CD4-positive, alpha-beta T cell treated with Interferon alpha-2 for 1 hour (primary cell): ENCODE data around the gene VAMP8.
"Not testable (repeated sequence)": the region's sequence is repeated elsewhere in the genome, so short reads cannot be mapped to it uniquely, and the experiment has no call there.

Experiments used
- DNase-seq, 2 donors: peaks; one replicate each; pipeline ENCODE4 v3.0.0-alpha.2; 2020 to 2022

VAMP8 gene

DNA sequence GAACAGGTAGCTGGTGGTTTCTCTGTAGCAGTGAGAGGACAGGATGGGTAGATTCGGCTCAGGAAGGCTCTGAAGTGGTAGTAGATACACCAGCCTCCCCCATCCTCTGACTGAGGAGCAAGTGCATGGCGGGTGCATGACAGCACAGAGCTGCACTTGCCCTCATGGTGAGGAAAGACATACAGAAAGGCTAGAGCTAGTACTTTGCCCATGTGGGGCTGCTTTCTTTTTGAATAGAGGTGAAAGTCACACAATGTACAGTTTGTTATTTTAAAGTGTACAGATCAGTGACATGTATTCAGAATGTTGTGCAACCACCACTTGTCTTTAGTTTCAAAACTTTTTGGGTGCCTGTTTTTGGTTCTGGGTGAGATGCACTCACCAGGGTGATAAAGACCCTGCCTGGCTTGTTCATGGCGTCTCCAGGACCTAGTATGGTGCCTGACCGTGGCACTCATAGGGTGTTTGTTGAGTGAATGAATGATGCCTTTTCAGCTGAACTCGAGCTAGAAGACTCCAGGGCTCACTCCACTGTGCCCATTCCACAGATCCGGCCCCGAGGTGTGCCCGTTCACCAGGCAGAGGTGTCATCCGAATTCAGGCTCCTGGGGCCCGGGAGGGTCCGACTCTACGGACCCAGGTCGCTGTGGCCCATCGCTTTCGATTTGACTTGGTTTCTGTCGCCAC, 6.4 kb downstream of the VAMP8 start:
- DNase-seq = peak in 1 of 2 donors; percentile 47

DNA sequence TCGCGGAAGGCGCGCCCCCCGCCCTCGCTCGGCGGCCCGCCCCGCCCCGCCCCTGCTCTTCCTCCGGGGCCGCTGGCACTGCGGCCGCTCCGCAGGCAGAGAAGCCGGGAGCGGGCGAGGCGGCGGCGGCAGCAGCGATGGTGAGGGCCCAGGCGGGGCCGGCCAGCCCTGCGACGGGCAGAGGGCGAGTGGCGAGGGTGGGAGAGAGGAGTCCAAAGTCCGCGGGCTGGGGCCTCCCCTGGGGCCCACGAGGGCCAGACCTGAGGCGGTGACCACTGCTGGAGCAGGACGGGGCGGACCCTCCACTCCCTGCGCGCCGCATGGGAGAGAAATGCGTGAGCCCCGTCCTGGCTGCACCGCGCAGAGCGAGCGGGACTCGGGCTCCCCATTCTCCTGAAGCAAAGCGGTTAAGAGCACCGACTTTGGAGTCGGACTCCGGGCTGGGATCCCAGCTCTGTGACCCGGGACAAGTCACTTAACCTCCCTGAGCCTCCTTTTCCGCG, 7.0 kb downstream of the VAMP8 start, which contains the start of gene VAMP5:
VAMP5 (plus strand) TSS at position 78 of the 503 bp plus-strand sequence; CDS start at position 138, 60 bp downstream.
- DNase-seq = peak; percentile 38 to 67

DNA sequence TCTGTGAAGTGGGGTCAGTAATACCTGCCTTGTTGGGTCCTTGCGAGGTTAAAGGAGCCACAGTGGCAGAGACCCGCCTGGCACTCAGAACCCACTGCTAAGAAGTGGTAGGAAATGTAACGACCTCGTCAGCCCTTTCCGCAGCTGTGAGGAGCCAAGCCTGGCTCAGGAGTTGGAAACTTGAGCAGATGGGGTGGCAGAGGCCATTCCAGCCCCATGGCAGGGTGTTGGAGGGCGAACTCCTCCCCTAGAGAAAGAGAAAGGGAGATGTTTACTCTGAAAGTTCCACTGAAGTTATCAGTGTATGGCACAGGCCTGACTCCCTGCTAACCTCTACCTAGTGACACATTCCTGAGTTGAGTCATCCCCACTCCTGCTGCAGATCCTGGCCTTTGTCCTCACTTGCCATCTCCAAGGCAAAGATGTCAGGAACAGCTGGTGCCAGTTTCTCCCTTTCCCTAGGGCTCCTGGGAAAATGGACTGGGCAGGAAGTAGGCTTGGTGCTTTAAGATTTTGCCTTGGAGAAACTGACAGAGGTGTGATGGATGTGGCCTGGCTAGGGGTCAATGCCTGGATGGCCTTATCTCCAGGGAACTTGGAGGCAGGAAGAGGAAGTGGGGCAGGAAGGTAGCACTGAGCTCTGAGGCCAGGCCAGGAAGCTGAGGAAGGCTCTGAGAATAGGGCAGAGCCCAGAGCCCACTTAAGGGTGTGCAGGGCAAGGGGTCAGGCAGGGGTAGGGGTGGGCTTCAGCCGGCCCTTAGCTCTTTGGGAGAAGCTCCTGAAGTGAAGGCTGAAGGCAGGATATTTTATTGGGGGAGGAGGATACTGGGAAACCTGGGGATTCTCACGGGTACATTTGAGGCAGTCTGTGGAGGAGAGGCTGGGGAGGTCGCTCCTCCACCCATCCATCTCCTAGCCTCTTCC, 7.7 kb downstream of the VAMP8 start:
- no peak for DNase-seq

DNA sequence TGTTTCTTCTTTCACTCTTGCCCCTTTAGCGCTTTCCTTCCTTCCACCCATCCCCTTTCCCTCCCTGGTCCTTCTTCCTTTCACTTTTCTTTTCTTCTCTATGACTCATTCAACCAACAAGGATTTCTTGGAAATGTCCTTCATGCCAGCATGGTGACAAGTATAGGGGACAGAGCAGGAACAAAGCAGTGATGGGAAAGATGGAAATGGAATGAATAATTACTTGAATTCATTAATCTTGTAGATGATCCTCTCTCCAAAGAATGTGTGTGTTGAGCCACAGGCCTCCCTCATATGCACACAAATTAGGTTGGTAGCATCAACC, 8.4 kb downstream of the VAMP8 start:
- DNase-seq = no peak

- DNase-seq = no peak
Observed at GRCh38 chr2:85588236-85588635, 10.8 kb downstream of the VAMP8 start.

DNA sequence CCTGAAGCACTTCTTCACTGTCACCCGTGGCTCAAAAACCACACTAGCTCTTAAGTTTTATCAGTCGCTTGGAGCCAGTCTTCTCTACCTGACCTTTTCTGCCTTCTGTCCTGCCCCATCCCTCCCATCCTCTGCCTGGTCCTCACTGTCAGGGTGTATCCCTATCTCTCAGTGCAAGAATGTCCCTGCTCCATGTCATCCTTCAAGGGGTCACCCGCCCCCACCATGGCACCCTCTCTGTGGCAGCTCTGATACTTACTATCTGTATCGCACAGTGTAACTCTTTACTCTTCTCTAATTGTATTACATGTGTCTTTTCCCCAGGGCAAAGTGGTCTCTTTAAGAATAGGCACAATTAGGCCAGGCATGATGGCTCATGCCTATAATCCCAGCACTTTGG, 11.3 kb downstream of the VAMP8 start:
- DNase-seq = no peak

GRCh38 chr2:85589181-85589580, 11.8 kb downstream of the VAMP8 start:
- no peak for DNase-seq

- no peak for DNase-seq
Observed at GRCh38 chr2:85589982-85590791, 12.8 kb downstream of the VAMP8 start.

GRCh38 chr2:85590950-85591349, 13.6 kb downstream of the VAMP8 start:
- DNase-seq = no peak

DNA sequence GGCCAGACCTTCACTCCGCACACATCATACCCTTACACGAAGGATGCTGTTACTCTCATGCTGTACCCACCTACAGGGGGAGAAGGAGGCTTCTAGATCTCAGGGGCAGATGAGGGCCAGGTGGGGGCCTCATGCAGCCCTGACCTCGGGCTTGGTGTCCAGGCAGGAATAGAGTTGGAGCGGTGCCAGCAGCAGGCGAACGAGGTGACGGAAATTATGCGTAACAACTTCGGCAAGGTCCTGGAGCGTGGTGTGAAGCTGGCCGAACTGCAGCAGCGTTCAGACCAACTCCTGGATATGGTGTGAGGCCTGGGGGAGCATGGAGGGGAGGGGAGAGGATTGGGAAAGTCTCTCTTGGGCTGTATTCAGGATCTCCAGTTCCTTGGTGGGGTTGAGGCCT, 14.2 kb downstream of the VAMP8 start:
- DNase-seq = no peak

DNA sequence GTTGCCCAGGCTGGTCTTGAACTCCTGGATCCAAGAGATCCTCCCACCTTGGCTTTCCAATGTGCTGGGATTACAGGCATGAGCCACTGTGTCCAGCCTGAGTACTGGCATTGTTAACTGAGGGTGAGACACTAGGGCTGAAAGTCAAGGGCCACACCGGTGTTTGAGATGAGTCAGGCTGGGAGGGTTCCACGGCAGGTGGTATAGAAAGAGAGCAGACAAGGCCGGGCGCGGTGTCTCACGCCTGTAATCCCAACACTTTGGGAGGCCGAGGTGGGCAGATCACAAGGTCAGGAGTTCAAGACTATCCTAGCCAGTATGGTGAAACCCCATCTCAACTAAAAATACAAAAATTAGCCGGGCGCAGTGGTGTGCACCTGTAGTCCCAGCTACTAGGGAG, 14.9 kb downstream of the VAMP8 start:
- DNase-seq = not testable (repeated sequence)

GRCh38 chr2:85593023-85593422, 15.6 kb downstream of the VAMP8 start:
- no peak for DNase-seq

DNA sequence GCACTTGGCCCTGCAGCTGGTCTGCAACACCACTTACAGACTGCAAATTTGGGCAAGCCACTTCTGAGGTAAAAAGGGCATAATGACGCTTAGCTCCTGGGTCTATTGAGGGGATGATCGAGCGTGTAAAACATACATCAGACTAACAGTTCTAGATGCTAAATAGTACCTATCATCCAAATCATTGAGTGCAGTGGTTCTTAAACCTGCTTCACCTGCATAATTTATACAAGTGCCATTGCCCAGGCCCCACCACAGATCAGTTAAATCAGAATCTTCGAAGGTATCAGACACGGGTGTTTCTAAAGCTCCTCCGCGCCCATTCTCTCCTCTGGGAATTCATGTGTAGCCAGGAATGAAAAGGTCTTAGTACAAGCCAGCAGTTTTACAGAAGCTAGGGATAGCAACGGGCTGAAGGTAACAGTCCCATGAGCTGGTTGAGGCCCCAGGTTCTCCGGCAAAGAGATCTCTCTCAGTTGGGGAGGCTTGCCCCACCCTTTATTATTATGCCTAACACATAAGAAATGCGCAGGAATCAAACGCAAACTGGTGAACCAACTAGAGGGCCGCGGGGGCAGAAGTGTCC, 17.4 kb downstream of the VAMP8 start:
- no peak for DNase-seq

- peak; percentile 93 to 95 for DNase-seq
Observed at GRCh38 chr2:85595301-85596025, 18.1 kb downstream of the VAMP8 start, which contains the start of gene RNF181. RNF181 (plus strand) TSS chr2:85595745; CDS start chr2:85595764, 19 bp downstream.

GRCh38 chr2:85596026-85596333, 18.6 kb downstream of the VAMP8 start:
- no peak for DNase-seq

DNA sequence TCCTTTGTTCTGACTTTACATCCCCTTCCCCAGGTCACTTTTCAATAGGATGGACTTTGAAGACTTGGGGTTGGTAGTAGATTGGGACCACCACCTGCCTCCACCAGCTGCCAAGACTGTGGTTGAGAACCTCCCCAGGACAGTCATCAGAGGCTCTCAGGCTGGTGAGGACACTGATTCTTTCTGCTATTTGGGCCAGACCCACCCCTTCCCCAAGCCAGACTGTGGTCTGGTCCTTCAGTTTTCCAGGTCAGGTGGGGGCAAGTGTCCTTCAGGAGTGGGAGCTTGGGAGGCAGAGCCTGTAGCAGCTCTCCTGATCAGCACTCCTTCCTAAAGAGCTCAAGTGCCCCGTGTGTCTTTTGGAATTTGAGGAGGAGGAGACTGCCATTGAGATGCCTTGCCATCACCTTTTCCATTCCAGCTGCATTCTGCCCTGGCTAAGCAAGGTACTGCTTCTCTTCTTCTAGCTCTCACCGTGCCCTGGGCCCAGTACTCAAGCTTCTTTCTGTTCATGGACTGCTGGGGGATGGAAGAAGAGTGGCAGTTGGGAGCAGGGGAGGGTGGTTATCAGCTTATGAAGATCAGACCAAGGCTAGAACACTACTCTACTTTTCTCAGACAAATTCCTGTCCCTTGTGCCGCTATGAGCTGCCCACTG, 19.2 kb downstream of the VAMP8 start:
- DNase-seq = no peak

GRCh38 chr2:85597241-85597640, 19.9 kb downstream of the VAMP8 start:
- no peak for DNase-seq

GRCh38 chr2:85598594-85599340, 21.4 kb downstream of the VAMP8 start:
- DNase-seq = no peak

GRCh38 chr2:85599468-85600234, 22.3 kb downstream of the VAMP8 start:
- no peak for DNase-seq

DNA sequence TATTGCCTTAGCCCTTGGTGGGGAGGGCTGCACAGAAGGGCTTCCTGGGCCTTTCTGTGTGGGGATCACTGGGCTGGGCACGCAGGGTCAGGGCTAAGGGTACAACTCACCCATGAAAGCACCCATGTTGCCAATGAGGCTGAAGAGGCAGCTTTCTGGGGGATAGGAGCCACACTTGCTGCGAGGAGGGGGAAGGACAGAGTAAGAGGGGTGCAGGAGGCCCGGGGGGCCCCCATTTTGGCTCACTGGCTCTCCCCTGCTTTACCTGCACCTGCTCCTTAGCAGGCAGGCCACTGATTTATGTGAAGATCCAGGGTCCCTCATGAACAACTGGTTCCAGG, 22.8 kb downstream of the VAMP8 start:
- DNase-seq = no peak
